Measurements from ENCODE around the gene WFIKKN2.

WFIKKN2 gene

DNA sequence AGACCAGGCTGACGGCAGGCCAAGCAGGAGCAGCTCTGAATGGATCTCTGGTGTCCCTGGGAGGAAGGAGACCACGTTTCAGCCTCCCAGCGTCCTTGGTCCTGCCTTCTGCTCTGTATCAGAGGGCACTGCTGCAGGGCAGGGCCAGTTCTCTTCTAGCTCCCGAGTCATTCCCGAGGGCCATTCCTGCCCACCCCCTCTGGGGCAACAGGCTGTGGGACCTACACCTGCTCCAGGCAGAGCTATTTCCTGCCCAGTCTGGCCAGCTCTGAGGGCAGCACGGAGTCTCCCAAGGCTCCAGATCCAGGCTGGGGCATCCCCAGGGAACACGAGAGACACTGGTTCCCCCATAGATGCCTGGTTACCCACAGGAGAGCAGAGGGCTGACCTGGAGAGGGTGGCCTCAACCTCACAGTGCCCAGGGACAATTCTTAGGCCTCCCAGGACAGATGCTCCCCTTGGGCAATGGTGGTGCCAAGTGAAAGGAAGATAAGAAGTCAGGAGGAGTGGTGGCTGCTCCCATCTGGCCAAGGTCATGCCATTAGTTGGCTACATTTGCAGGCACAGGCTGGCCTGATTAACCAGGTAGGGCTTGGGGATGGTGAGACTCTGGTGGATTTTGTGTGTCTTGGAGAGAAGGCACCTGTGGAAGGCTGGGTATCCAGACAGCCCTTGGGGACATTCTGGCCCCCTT is 2.0 kb downstream of the WFIKKN2 start:
- no peak for DNase-seq

DNA sequence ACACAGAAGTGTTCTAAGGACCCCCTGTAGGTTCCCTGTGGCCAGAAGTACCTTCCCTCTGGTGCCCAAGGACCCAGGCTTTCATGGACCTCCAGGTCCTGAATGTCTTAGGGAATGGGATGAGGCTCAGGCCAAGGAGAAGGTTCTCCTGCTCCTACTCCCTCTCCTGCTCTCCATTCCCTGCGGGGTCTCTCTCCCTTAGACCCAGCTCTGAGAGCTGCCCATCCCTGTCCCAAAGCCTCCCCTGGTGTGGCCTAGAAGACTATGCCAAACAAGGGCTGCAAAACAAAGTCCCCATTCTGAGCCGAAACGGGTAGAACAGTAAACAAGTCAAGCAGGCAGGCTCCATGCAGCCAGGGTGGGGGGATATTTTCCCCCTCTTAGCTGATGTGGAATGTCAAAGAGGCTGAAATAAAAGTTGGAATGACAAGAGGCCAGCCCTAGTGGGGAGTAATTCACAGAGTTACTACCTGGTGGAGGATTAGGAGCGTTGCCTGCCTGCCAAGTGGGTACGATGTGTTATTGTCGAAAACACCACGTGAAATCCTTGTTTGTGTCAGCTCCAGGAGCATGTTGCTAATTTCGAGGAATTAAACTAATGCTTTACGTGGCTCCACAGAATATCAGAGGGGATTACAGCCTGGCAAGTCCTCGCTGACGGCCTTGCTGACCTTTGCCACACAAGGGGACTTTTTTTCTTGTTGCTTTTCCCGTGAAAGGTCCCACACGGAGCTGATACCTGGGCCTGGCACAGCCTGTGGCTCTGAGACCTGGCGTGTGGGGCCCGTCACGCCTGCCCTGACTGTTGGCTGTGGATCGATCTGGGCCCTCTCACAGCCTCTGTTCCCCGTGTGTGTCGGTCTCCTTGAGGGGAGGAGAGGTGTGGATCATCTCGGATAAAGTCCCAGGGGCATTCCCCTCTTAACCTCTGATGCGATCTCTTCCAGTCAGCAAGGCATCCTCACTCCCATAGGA is 2.9 kb downstream of the WFIKKN2 start:
- DNase-seq: no peak

DNA sequence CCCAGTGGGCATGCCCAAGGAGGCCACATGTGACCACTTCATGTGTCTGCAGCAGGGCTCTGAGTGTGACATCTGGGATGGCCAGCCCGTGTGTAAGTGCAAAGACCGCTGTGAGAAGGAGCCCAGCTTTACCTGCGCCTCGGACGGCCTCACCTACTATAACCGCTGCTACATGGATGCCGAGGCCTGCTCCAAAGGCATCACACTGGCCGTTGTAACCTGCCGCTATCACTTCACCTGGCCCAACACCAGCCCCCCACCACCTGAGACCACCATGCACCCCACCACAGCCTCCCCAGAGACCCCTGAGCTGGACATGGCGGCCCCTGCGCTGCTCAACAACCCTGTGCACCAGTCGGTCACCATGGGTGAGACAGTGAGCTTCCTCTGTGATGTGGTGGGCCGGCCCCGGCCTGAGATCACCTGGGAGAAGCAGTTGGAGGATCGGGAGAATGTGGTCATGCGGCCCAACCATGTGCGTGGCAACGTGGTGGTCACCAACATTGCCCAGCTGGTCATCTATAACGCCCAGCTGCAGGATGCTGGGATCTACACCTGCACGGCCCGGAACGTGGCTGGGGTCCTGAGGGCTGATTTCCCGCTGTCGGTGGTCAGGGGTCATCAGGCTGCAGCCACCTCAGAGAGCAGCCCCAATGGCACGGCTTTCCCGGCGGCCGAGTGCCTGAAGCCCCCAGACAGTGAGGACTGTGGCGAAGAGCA is 4.4 kb downstream of the WFIKKN2 start:
- no peak for DNase-seq

DNA sequence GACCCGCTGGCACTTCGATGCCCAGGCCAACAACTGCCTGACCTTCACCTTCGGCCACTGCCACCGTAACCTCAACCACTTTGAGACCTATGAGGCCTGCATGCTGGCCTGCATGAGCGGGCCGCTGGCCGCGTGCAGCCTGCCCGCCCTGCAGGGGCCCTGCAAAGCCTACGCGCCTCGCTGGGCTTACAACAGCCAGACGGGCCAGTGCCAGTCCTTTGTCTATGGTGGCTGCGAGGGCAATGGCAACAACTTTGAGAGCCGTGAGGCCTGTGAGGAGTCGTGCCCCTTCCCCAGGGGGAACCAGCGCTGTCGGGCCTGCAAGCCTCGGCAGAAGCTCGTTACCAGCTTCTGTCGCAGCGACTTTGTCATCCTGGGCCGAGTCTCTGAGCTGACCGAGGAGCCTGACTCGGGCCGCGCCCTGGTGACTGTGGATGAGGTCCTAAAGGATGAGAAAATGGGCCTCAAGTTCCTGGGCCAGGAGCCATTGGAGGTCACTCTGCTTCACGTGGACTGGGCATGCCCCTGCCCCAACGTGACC is 5.0 kb downstream of the WFIKKN2 start:
- no peak for DNase-seq

DNA sequence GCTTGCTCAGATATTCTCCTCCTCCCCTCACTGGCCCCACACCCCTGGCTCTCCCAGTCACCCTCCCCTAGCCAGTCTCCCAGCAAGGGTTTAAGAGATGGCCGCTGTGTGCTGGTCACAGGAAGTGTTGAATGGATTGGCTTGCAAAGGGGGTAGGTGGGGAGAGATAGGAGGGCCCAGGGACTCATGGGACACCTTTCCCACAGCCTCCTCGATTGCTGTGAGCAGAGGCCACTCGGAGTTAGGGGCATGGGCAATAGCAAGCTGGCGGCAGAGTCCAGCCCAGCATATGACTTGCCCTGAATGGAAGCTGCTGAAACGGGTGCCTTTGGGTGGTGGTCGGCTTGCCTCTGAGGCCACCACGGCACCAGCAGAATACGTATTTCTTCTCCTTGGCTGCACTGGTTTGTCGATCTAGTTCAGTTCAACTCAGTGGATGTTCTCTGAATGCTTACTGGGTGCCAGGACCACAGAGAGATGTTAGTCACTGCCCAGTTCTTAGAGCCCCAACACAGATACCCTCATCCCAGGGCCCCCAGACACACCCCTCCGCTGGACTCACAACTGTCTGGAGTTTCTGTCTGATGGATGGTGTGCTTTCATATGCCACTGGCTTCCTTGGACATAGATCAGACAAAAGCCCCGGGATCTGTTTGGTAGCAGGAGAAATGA is 6.0 kb downstream of the WFIKKN2 start:
- DNase-seq: no peak

DNA sequence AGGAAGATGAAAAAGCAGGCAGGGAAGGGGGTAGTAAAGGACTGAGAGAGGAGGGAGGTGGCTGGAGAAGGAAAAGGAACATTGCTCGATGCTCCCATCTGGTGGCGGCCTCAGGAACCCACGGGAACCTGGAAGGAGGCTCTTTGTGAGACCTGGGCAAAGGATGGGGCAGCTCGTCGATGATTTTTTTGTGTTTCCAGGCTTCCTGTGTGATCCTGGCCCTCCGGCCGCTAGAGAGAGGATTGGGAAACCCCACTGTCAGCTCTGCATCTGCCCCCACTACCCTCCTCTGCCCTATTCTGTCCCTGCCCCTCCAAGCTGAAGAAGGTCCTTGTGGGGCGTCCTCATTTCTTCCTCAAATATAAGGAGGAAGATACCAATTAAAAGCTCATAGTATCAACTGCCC is 6.6 kb downstream of the WFIKKN2 start:
- peak; percentile 43 to 52 for DNase-seq

DNA sequence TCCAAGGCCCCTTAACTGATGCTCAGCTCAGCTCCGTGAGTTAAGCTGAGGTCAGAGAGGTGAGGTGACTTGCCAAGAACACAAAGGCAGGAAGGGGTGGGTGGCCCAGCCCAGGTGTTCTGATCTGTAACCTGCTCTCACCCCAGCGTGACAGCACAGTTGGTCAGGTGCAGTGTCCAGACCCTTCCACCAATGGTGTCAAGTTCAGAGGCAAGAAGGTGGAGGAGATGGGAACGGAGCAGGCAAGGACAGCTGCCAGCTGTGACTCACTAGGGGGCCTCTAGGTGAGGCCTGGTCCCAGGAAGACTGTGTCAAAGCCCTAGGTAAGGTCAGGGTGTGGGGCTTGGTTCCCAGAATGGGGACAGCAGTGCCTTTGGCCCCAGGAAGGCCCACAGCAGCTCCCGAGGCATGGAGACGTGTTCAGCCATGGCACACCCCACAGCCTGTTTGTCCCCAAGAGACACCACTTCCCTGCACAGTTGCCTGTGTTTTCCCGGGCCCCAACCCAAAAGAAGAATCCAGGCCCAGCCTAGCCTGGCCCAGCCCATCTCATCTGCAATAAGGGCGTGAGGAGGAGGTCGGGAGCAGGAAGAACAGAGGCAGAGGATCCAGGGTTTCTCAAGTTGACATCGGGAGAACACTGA is 7.2 kb downstream of the WFIKKN2 start:
- no peak for DNase-seq

DNA sequence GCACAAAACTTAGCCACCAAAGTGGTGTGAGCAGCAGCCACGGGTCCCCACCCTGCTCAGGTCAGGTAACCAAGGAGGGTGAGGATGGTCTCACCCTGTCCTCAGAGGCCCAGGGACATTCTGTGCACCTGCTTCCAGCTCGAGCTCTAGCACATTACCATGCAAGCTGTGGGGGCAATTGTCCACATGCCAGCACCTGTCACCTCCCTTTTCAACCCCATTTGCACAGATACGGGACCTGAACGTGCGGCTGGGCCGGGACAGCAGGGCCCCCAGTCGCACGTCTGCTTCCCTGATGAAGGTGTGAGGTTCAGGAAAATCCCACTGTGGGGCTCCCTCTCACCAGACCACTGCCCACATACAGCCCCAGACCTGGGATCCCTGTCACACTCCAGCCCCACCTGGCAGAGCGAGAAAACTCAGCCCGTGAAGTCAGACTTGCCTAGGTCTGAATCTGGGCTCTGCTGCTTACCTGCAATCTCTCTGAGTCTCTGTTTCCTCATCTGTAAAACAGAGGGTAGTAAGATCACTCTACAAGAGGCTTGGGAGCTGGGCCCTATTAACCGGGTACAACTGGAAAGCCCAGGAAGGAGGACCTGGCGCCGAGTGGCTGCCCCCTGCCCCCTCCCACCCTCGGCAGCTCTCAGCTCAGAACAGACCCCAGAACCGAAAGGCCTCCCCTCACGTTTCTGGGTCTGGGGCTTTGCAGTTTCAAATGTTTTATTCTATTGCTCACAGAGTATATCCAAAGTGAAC is 7.9 kb downstream of the WFIKKN2 start:
- no peak for DNase-seq

DNA sequence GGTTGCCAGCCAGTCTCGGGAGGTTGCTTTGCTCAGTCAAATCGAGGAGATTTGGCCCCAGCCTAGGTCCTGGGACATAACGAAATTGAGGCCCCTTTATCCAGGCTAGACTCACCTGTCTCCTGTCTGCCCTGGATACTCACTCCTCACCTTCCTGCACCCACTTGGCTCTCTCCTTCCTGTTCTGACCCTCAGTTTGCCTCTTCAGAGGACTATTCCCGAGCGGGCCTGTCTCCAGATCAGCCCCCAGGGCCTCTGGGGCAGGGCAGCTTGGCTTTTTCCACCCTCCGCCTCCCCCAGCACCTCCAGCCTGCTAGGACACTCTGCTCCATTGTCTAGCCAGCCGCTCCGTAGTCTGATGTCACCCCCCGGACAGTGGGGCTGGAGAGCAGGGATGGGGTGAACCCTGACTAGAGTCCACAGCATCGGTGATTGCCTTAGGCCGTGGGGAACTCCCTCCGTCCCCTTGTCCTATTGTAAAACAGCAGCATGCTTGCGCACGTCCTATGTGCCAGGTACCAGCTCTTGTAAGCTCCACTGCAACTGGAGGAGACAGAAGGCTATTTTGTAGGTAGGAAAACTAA is 8.8 kb downstream of the WFIKKN2 start:
- no peak for DNase-seq

DNA sequence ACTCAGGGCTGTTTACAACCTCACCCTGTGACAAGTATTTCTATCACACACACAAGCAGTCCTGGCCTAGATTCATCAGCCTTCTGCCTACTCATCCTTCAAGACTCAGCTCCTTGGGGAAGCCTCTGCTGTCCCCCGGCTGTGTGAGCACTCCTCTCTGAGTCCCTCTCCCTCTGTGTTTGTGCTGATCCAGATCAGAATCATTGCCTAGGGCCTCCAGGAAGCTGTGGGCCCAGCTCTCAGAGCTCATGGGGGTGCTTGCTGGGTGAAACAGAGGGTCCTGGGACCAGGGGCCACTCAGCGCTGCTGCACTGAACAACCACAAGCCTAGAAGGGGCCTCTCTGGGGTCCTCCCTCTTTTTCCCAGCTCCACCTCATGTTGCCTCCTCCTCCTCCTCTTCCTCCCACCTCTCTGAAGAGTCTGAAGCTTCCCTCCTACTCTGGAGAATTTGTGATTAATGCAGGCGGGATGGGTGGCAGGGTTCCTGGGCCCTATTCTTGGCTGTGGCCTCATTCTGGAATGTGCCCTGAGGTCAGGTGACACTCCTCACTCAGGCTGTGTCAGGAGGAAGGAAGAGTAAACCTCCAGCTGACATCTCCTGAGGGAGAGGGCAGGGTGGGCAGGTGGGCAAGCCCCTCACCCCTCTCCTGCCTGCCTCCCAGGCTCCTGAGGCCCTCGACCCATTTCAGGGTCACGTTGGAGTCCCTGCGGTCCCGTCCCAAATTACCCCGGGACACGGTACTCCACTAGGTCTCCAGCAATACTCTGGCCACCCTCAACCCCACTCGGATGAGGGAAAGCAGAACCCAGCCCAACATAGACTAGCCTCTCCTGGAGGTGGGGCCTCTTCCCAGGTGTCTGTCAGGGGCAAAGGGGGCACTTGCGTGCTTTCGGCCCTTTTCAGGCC is 10.1 kb downstream of the WFIKKN2 start:
- DNase-seq: no peak

DNA sequence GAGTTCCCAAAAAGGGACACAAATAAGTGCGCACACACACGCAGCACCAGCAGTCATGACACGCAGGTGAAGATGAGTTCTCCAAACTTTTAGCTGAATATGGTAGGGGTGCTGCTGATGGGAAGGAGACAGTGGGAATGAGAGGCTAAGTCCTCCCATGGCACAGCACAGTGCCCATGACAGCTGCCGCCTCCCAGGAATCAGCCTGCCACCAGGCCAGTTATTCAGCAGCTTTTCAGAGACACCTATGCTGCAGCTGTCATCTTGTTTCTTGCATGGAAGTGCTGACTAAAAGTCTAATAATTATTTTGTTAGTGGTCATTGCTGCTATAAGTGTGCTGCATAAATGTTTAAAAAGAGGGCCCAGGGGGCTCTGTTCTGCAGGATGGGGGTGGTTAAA is 12.2 kb downstream of the WFIKKN2 start:
- no peak for DNase-seq

DNA sequence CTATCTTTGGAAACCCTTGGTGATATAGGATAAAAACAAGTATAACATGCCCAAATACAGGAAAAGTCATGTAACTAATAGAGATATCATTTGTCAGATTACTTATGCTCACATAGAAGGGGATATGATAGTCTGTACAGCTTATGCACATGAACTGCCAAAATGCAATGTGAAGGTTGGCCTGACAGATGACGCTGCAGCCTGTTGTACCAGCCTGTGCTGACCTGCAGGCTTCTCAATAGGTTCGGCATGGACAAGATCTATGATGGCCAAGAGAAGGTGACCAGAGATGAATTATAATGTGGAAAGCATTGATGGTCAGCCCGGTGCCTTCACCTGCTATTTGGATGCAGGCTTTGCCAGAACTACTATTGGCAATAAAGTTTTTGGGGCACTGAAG is 12.7 kb downstream of the WFIKKN2 start:
- DNase-seq: no peak

DNA sequence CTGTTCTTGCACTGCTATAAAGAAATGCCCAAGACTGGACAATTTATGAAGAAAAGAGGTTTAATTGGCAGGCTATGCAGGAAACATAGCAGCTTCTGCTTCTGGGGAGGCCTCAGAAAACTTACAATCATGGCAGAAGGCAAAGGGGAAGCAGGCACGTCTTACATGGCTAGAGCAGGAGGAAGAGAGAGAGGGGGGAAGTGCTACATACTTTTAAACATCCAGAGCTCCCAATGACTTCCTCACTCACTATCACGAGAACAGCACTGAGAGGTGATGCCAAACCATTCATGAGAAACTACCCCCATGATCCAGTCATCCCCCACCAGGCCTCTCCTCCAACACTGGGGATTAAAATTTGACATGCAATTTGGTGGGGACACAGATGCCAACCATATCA is 13.3 kb downstream of the WFIKKN2 start:
- no peak for DNase-seq

DNA sequence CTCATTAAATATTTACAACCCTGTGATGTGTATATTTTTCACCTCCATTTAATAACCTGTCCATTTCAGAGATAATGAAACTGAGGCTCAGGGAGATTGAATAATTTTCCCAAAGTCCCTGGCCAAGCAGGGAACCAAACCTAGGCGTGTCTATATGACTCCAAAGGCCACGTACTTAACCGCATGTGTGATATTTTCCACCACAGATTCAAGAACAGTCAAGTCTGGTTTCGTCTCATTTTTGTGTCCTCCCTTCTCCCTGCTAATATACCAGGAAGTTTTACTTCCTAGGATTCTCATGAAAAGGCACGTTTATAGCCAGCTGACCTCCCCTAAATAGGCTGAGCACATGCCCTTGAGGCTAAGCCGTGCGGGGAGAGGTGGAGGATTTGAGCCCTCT is 15.3 kb downstream of the WFIKKN2 start:
- no peak for DNase-seq

DNA sequence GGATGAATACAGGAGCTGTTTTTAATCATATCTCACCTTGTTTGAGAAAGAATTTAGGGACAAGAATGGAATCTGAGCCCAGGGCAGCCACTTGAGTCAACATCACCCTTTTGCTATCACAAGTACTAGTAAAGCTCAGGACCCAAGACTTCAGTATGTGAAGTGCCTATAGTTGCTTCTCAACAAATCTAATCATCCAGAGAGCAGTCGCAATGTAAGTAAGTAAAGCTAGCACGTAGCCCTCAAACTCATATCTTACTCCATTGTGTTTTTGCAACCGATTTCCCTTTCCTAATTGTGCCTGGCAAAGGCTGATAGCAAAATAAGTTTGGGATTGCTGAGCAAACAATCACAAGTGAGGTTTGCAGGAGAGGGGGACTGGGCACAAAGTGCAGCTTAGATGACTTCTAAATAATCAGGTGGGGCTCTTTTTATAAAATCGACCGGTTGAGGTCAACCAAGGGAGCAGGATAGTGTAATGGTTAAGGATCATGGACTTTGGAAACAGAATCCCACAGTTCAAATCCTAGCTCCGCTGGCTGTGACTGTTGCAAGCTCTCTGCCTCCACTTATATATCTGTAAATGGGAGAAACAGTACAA is 17.7 kb downstream of the WFIKKN2 start:
- no peak for DNase-seq

DNA sequence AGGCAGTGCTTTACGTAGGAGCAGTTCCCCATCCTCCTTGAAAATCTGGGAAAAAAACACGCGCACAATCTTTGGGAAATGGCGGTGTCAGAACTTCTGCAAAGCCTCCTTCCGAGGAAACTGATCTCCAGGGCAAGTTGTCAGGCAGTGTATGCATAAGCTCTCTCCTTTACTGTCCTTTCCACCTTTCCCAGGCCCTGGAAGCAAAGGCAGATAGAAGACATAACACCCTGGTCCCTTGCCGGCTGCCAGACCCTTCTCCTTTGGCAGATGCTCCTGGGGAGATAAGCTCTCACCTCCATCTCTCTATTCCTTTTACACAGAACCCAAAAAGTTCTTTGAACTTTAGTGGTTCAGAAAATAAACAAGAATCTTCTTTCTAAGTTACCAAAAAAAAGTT is 18.4 kb downstream of the WFIKKN2 start:
- no peak for DNase-seq

DNA sequence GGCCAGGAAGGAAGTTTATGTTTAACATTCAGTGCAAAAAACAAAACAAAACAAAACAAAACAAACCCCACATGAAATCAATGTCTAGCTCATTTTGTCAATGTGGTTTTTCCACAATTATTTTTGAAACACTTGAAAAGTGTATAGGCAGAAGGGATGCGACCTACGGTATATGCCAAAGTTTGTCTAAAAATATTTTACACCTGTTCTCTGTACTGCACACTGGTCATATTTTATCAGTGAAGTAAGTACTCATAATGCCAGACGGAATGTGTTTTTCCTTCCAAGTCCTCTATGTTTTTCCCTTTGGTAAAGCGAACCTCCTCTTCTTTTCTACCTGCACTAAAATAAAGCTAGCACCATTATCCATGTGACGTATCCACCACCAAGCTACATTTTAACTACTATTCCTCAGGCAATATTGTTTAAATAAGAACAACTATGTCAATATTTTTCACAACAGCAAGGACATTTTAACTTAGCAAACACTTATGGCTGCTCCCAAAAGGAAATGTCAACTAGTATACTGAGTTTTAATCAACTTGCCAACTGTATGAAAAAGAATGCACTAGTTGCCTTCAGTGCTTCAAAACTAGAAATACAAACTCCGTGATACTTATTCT is 20.4 kb downstream of the WFIKKN2 start:
- DNase-seq: no peak

DNA sequence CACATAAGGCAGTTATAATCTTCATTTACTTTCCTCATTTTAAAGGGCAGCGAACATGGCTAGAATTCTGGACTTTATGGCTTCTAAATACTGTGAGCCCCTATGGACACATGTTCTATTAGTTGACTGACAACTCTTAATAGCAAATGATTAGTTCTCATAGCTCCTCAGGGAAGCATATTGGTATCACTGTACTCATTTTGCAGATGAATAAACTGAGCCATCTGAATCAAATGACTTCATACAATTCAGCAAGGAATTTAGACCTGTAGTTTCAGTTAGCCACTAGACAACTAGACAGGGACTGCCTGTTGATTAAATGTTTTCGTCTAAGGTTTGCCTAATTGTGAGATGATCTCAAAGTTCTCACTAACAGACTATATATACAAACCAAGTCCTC is 21.0 kb downstream of the WFIKKN2 start:
- DNase-seq: no peak
